Measurements from ENCODE around the gene HASPIN.

Gene HASPIN

GRCh38 chr17:3768769-3769168 is 45.1 kb downstream of the HASPIN start:
- DNase-seq, result no peak

DNA sequence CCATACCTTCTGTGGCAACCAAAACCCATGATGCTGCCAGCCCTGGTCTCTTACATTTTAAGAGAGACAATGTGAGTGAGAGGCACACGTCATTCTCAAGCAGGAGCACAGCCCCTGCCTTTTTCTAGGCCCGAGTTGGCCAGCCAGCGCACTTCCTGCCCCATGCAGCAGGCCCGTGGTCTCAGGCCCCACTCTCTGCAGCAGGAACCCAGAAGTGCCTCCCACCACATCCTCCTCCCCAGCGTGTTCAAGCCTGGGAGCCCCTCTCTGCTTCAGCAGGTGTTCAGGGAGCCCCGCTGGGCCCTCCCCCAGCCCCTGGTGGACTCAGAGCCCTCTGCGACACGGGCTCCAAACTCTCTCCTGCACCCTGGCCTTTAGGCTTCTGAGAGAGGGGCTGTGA is 46.8 kb downstream of the HASPIN start:
- DNase-seq, result no peak

- no peak for DNase-seq
Measured at GRCh38 chr17:3771140-3771539, 47.4 kb downstream of the HASPIN start.

GRCh38 chr17:3772764-3773163 is 49.1 kb downstream of the HASPIN start:
- no peak for DNase-seq

DNA sequence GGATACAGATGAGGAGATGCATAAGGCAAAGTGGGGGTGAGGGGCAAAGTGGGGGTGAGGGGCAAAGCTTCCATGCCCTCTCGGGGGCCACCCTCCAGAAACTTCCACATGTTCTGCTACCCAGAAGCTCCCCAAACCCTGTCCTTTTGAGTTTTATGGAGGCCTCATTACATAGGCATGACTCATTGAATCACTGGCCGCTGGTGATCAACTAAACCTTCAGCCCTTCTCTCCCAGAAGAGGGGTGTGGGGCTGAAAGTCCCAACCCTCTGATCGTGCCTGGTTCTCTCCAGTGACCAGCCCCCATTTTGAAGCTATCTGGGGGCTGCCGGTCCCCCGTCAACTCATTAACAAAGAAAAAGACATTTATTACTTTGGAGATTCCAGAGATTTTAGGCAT is 49.8 kb downstream of the HASPIN start:
- no peak for DNase-seq

DNA sequence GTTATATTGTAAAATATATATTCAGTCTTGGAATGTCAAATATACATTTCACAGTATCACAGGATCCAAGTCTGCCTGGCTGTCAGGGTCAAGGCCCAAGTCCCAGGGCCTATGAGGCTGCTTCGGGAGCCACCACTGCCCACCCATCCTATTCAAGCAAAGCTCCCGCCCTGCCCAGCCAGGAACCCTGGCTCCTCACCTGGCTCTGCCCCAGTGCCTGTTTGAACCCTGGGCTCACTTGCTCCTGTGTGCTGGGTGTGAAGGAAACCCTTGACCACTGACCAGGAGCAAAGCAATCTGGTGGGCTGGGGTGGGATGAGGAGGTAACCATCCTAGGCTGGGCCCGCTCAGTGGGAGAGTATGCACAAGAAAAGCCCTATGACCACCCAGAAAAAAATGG is 50.3 kb downstream of the HASPIN start:
- DNase-seq, result no peak

Measured in DMS79 treated with DMSO at 0.1 percent for 48 hours (cell line).